PC-3 (cell line): Measurements from ENCODE around the gene SLC25A6. TPM values are rescaled to one million over a fixed set of nuclear protein-coding genes. Genes with fewer than 3 reads are reported as not detected.

Source experiments
- ATAC-seq: fragments of 200-7000 bp; cut with Tn5 transposase; 2 replicates; pipeline ENCODE4 v1.9.1; 2020; ENCODE audit warnings: mild to moderate bottlenecking, moderate library complexity
- BruUV-seq: library from RNA; stranded (reverse); fragments of 400-500 nt; replicated peaks from 2 replicates; lab custom pipeline; 2021; lab: Mats Ljungman, UMichigan
- CTCF ChIA-PET: fragments of 300-600 bp; sonication (Branson Sonifier 250); formaldehyde crosslinking; loops from one replicate; lab custom pipeline; 2022; ENCODE audit warnings: antibody characterized with exemption; lab: Charles Lee
- POLR2A ChIA-PET: fragments of 300-600 bp; sonication (Branson Sonifier 250); formaldehyde crosslinking; loops from one replicate; lab custom pipeline; 2022; ENCODE audit warnings: antibody characterized with exemption; ENCODE audit not compliant: unreplicated experiment; lab: Charles Lee
- DNase-seq: peaks from one replicate; pipeline ENCODE4 v3.0.0-alpha.2; 2015
- H2AFZ ChIP-seq: fragments of 300-600 bp; sonication (generic); 2 replicates; pipeline ENCODE4 v1.6.0; 2016; ENCODE audit warnings: antibody characterized with exemption, low read length
- H3F3A ChIP-seq: fragments of 300-600 bp; sonication (generic); one replicate; pipeline ENCODE4 v1.6.0; 2017; ENCODE audit warnings: antibody characterized with exemption, low read length, control low read depth, mild to moderate bottlenecking; ENCODE audit not compliant: unreplicated experiment
- H3K27ac ChIP-seq: fragments of 300-600 bp; sonication (generic); 2 replicates; pipeline ENCODE4 v1.5.1; 2016; ENCODE audit warnings: mild to moderate bottlenecking, low read length
- H3K27me3 ChIP-seq: fragments of 300-600 bp; sonication (generic); 2 replicates; pipeline ENCODE4 v1.6.1; 2016; ENCODE audit warnings: low read length, mixed read lengths
- H3K36me3 ChIP-seq: fragments of 300-600 bp; sonication (generic); 2 replicates; pipeline ENCODE4 v1.6.1; 2016; ENCODE audit warnings: low read depth, mixed run types, low read length, mixed read lengths
- H3K4me1 ChIP-seq: fragments of 300-600 bp; sonication (generic); 2 replicates; pipeline ENCODE4 v1.5.1; 2016; ENCODE audit warnings: low read length; ENCODE audit not compliant: insufficient read depth
- H3K4me2 ChIP-seq: fragments of 300-600 bp; sonication (generic); 2 replicates; pipeline ENCODE4 v1.6.0; 2016; ENCODE audit warnings: low read length
- H3K4me3 ChIP-seq: fragments of 300-600 bp; sonication (generic); 2 replicates; pipeline ENCODE4 v1.5.1; 2016; ENCODE audit warnings: mild to moderate bottlenecking, low read length, mixed read lengths
- H3K79me2 ChIP-seq: fragments of 300-600 bp; sonication (generic); 2 replicates; pipeline ENCODE4 v1.6.1; 2017; ENCODE audit warnings: low read length, mixed read lengths
- H3K9ac ChIP-seq: fragments of 300-600 bp; sonication (generic); 2 replicates; pipeline ENCODE4 v1.6.0; 2016; ENCODE audit warnings: mild to moderate bottlenecking, low read length
- H3K9me2 ChIP-seq: fragments of 300-600 bp; sonication (generic); replicated peaks from 2 replicates; pipeline ENCODE4 v1.6.1; 2016; ENCODE audit warnings: mixed run types, low read length, mixed read lengths
- H3K9me3 ChIP-seq: fragments of 300-600 bp; sonication (generic); 2 replicates; pipeline ENCODE4 v1.6.1; 2016; ENCODE audit warnings: low read length, mixed read lengths
- H4K20me1 ChIP-seq: fragments of 300-600 bp; sonication (generic); 2 replicates; pipeline ENCODE4 v1.6.1; 2016; ENCODE audit warnings: low read length, mixed read lengths
- EZH2 ChIP-seq: fragments of 300-600 bp; sonication (generic); IDR thresholded peaks from one replicate; pipeline ENCODE4 v1.6.1; 2017; ENCODE audit warnings: antibody characterized with exemption, mild to moderate bottlenecking, low read length; ENCODE audit not compliant: unreplicated experiment
- EZH2phosphoT487 ChIP-seq: fragments of 300-600 bp; sonication (generic); IDR thresholded peaks from 2 replicates; pipeline ENCODE4 v1.6.1; 2018; ENCODE audit warnings: mild to moderate bottlenecking, antibody characterized with exemption, low read length, borderline replicate concordance
- intact Hi-C: fragments of 100-400 bp; cut with micrococcal nuclease; formaldehyde crosslinking; loops from 2 replicates; pipeline ENCODE4 v1.9.0; 2023
- total RNA-seq: library from RNA; depleted of rRNA; stranded (reverse); fragments of >200 nt; gene quantifications from 2 replicates; pipeline ENCODE4 v1.2.3, GENCODE V29; 2014
- TF ChIP-seq, protein P1 (sequence below): fragments of 300-600 bp; sonication (generic); conservative IDR thresholded peaks from 2 replicates; pipeline ENCODE4 v1.5.1; 2017; ENCODE audit warnings: antibody characterized with exemption, low read depth, mild to moderate bottlenecking, low read length

The SLC25A6 gene
- total RNA-seq, 1 experiment from 2014 or later = 178 TPM

DNA sequence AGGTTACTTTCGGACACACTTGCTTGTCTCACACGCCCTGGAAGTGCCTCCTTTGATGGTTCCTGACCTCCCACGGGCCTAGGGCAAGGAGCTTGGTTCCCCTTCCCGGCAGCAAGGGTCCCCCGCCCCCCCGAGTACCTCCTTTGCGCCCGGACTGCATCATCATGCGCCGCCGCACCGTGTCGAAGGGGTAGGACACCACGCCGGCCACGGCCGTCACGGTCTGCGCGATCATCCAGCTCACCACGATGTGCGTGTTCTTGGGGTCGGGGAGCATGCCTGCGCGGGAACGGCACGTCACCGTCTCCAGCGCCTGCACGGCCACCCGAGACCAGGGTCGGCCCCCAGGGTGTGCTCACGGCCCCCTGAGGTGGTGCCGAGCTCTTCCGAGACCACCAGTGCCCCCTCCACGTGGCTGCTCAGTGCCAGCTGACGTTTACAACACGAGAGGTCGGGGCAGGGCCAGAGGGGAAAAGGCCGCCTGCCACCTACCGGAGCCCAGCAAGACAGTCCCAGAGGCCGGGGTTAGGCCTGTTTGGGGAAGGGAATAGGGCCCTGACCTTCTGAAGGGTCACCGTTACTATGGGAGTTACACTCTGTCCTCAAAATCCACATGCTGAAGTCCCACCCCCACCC lies 4.7 kb downstream of the SLC25A6 start:
- Histone ChIP-seq H3K9me3 (no peaks in the 10 kb centered on the region), H3K4me3 (no peak overlapping the region), H3K27me3 (no peaks in the 10 kb centered on the region), H3K4me2 (no peak overlapping the region), H3K79me2 (peaks cover 42% of the 10 kb centered on the region), H3K9me2 (no peaks in the 10 kb centered on the region), H2AFZ (no peak overlapping the region), H3K27ac (no peak overlapping the region), H3F3A (no peaks in the 10 kb centered on the region), H3K9ac (no peak overlapping the region), H3K4me1 (peaks cover 6% of the 10 kb centered on the region; the same call in 1 of the 2 replicates), H3K36me3 (peaks cover 57% of the 10 kb centered on the region), H4K20me1 (peaks cover 65% of the 10 kb centered on the region)
- no peak for TF ChIP-seq EZH2
- no peak for TF ChIP-seq EZH2phosphoT487
- TF ChIP-seq, protein P1, sequence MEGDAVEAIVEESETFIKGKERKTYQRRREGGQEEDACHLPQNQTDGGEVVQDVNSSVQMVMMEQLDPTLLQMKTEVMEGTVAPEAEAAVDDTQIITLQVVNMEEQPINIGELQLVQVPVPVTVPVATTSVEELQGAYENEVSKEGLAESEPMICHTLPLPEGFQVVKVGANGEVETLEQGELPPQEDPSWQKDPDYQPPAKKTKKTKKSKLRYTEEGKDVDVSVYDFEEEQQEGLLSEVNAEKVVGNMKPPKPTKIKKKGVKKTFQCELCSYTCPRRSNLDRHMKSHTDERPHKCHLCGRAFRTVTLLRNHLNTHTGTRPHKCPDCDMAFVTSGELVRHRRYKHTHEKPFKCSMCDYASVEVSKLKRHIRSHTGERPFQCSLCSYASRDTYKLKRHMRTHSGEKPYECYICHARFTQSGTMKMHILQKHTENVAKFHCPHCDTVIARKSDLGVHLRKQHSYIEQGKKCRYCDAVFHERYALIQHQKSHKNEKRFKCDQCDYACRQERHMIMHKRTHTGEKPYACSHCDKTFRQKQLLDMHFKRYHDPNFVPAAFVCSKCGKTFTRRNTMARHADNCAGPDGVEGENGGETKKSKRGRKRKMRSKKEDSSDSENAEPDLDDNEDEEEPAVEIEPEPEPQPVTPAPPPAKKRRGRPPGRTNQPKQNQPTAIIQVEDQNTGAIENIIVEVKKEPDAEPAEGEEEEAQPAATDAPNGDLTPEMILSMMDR = no peak
- BruUV-seq = no TSS peak
- CTCF ChIA-PET = no interaction called here
- no peak for ATAC-seq
- intact Hi-C loops = no loop called here
- DNase-seq = no peak
- POLR2A ChIA-PET = no interaction called here

DNA sequence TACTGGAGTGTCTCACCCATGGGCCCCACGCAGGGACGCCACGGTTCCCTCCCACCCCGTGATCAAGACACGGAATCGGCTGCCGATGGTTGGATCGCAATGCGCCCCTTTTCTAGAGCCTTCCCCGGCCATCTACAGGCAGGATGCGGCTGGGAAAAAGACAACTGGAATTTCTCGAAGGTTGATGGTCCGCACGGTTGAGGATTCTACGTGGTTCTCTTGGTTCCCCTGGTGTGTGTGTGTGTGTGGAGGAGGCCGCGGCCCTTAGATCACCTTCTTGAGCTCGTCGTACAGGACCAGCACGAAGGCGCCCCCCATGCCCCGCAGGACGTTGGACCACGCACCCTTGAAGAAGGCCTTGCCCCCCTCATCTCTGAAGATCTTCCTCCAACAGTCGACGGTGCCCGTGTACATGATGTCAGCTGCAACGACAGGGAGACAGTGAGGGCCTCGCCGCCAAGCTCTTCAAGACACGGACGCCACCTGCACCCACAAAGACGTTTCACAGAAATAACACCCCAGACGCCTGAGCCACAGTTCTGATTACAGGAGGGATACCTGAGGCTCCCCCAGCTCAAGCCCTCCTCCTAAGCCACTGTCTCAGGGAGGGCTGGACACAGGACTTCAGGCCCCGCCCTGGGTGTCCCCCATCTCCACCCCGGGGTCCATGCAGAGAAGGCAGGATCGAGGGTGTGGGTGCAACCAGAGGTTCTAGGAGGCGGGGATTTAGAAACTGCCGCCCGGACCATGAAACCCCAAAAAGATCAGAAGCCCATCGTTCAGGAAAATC lies 5.4 kb downstream of the SLC25A6 start:
- no peak overlapping the region for H3K4me2 ChIP-seq
- BruUV-seq = TSS peak; percentile 1
- peaks cover 6% of the 10 kb centered on the region; the same call in 1 of the 2 replicates for H3K4me1 ChIP-seq
- no peak overlapping the region for H3K9ac ChIP-seq
- ATAC-seq (no peak), DNase-seq (no peak)
- H3K36me3 ChIP-seq = peaks cover 57% of the 10 kb centered on the region
- H3K79me2 ChIP-seq = peaks cover 39% of the 10 kb centered on the region
- peaks cover 65% of the 10 kb centered on the region for H4K20me1 ChIP-seq
- H3F3A ChIP-seq = no peaks in the 10 kb centered on the region
- H3K27me3 ChIP-seq = no peaks in the 10 kb centered on the region
- no peaks in the 10 kb centered on the region for H3K9me2 ChIP-seq
- no peaks in the 10 kb centered on the region for H3K9me3 ChIP-seq
- intact Hi-C loops = no loop called here
- H3K4me3 ChIP-seq = no peak overlapping the region
- H3K27ac ChIP-seq = no peak overlapping the region
- TF ChIP-seq EZH2phosphoT487 (no peak), EZH2 (no peak)
- TF ChIP-seq, protein P1 = no peak
- POLR2A ChIA-PET = no interaction called here
- H2AFZ ChIP-seq = no peak overlapping the region
- CTCF ChIA-PET = no interaction called here
